GM12878 (cell line): ENCODE measurements around the gene HAPLN2. TPM values are rescaled to one million over a fixed set of nuclear protein-coding genes. Genes with fewer than 3 reads are reported as not detected.

ENCODE experiments used
- ATAC-seq: fragments of 200-7000 bp; cut with Tn5 transposase; 3 replicates; pipeline ENCODE4 v1.9.1; 2020; ENCODE audit warnings: mild to moderate bottlenecking, moderate library complexity
- BruUV-seq: library from RNA; stranded (reverse); fragments of 400-500 nt; replicated peaks from 2 replicates; lab custom pipeline; 2021; lab: Mats Ljungman, UMichigan
- CTCF ChIA-PET: fragments of 300-600 bp; sonication (Branson Sonifier 250); formaldehyde crosslinking; extraction: SDS; loops from one replicate; lab custom pipeline; 2021; ENCODE audit warnings: inconsistent platforms; lab: Yijun Ruan, JAX
- POLR2A ChIA-PET: fragments of 350-600 bp; formaldehyde crosslinking; extraction: SDS; loops from one replicate; lab custom pipeline; 2021; ENCODE audit warnings: inconsistent platforms; lab: Charles Lee
- RAD21 ChIA-PET: fragments of 300-600 bp; sonication (Branson Sonifier 250); formaldehyde crosslinking; loops from one replicate; lab custom pipeline; 2023; ENCODE audit warnings: antibody characterized with exemption; ENCODE audit not compliant: unreplicated experiment; lab: Charles Lee
- SMC1A ChIA-PET: fragments of 300-600 bp; sonication (Branson Sonifier 250); formaldehyde crosslinking; loops from one replicate; lab custom pipeline; 2023; ENCODE audit not compliant: unreplicated experiment, uncharacterized antibody; lab: Charles Lee
- DNase-seq: peaks from one replicate; pipeline ENCODE4 v3.0.0-alpha.2; 2011; ENCODE audit warnings: low read depth, low spot score
- FAIRE-seq: peaks from 3 replicates; lab custom pipeline; 2011; peaks lifted over from hg19 to GRCh38; lab: Jason Lieb, UNC
- H2AFZ ChIP-seq: 2 replicates; pipeline ENCODE4 v1.6.0; 2011; ENCODE audit warnings: low read depth, low read length, control low read depth; ENCODE audit not compliant: control insufficient read depth
- H3K27ac ChIP-seq: 2 replicates; pipeline ENCODE4 v1.5.1; 2011; ENCODE audit warnings: control low read depth; ENCODE audit not compliant: control insufficient read depth, insufficient read depth
- H3K27me3 ChIP-seq, 2 experiments: replicated peaks in 1 of 2; 2 replicates each; pipeline versions ENCODE4 v1.6.0 to v1.6.1; 2011; ENCODE audit warnings: low read length in 1 of 2; ENCODE audit not compliant: control insufficient read depth in 2 of 2, insufficient read depth in 2 of 2
- H3K36me3 ChIP-seq, 2 experiments: 2 replicates each; pipeline ENCODE4 v1.5.1; 2011; ENCODE audit warnings: low read length in 1 of 2; ENCODE audit not compliant: control insufficient read depth in 2 of 2, insufficient read depth in 2 of 2
- H3K4me1 ChIP-seq: 2 replicates; pipeline ENCODE4 v1.6.1; 2011; ENCODE audit warnings: mild to moderate bottlenecking, low read length, moderate library complexity, mixed read lengths; ENCODE audit not compliant: control insufficient read depth, insufficient read depth
- H3K4me2 ChIP-seq: 2 replicates; pipeline ENCODE4 v1.6.0; 2011; ENCODE audit warnings: control low read depth; ENCODE audit not compliant: control insufficient read depth, insufficient read depth
- H3K4me3 ChIP-seq: fragments of 200-600 bp; sonication (generic); 2 replicates; pipeline ENCODE4 v1.5.1; 2016
- H3K79me2 ChIP-seq: 2 replicates; pipeline ENCODE4 v1.6.0; 2011; ENCODE audit warnings: low read length; ENCODE audit not compliant: control insufficient read depth, insufficient read depth
- H3K9ac ChIP-seq: 2 replicates; pipeline ENCODE4 v1.8.0; 2011; ENCODE audit warnings: low read length, control low read depth, mixed read lengths; ENCODE audit not compliant: control insufficient read depth, insufficient read depth
- H3K9me3 ChIP-seq: replicated peaks from 3 replicates; pipeline ENCODE4 v1.5.1; 2011; ENCODE audit warnings: mild to moderate bottlenecking, low read length; ENCODE audit not compliant: control insufficient read depth, insufficient read depth
- H4K20me1 ChIP-seq: 2 replicates; pipeline ENCODE4 v1.6.0; 2011; ENCODE audit not compliant: control insufficient read depth, insufficient read depth
- ATF7 ChIP-seq: fragments of 450-650 bp; IDR thresholded peaks from 2 replicates; pipeline ENCODE4 v1.6.1; 2016; ENCODE audit warnings: low read depth, mild to moderate bottlenecking
- BCL3 ChIP-seq: IDR thresholded peaks from 2 replicates; pipeline ENCODE4 v1.6.1; 2011; ENCODE audit warnings: borderline replicate concordance, low read depth, mild to moderate bottlenecking, moderate library complexity, low read length; ENCODE audit not compliant: insufficient read depth, poor library complexity, severe bottlenecking
- MTA2 ChIP-seq: fragments of 450-650 bp; IDR thresholded peaks from 2 replicates; pipeline ENCODE4 v1.6.1; 2016; ENCODE audit warnings: low read depth, mild to moderate bottlenecking, moderate library complexity
- POLR2AphosphoS2 ChIP-seq: IDR thresholded peaks from 2 replicates; pipeline ENCODE4 v1.6.1; 2011; ENCODE audit warnings: low read depth, mild to moderate bottlenecking, low read length, improper control_type of control experiment, moderate library complexity
- RBBP5 ChIP-seq: fragments of 200-600 bp; sonication (generic); conservative IDR thresholded peaks from 2 replicates; pipeline ENCODE4 v1.6.1; 2016
- ZNF384 ChIP-seq: IDR thresholded peaks from 2 replicates; pipeline ENCODE4 v1.6.1; 2012; ENCODE audit warnings: low read depth, mild to moderate bottlenecking, low read length, improper control_type of control experiment, borderline replicate concordance
- ZNF592 ChIP-seq: fragments of 450-650 bp; IDR thresholded peaks from 2 replicates; pipeline ENCODE4 v1.6.1; 2017; ENCODE audit warnings: mild to moderate bottlenecking, moderate library complexity
- ZNF687 ChIP-seq: fragments of 450-650 bp; IDR thresholded peaks from 2 replicates; pipeline ENCODE4 v1.6.1; 2017; ENCODE audit warnings: mild to moderate bottlenecking, moderate library complexity
- ZSCAN29 ChIP-seq: fragments of 450-650 bp; IDR thresholded peaks from 2 replicates; pipeline ENCODE4 v1.6.1; 2017; ENCODE audit warnings: mild to moderate bottlenecking, moderate library complexity
- WGBS: methylation state at CpG from one replicate; pipeline ENCODE4 v1.1.6; 2016; ENCODE audit warnings: low lambda C conversion rate; ENCODE audit not compliant: insufficient replicate concordance, insufficient coverage; ENCODE audit errors: missing lambda C conversion rate; 5-methylcytosine and 5-hydroxymethylcytosine counted together
- in situ Hi-C: fragments of 300-500 bp; cut with MboI; formaldehyde crosslinking; loops from 9 replicates; pipeline ENCODE4 v1.14.3; 2018; ENCODE audit warnings: mixed read lengths
- intact Hi-C: fragments of 100-400 bp; cut with micrococcal nuclease; formaldehyde crosslinking; loops from one replicate; pipeline ENCODE4 v1.14.2; 2022; ENCODE audit not compliant: unreplicated experiment
- polyA plus RNA-seq, 11 experiments: library from polyadenylated mRNA; depleted of rRNA in 4 of 11; unstranded in 6 of 11; stranded (reverse) in 5 of 11; fragments of >200 nt; fragmentation: Nextera tagmentation in 4 of 11; fragmentation: Illumina TruSeq in 1 of 11; extraction: Ambion mirVana in 4 of 11; extraction: Trizol in 1 of 11; gene quantifications; 1 replicate in 1 of 11; 2 replicates in 10 of 11; pipeline versions ENCODE4 v1.2.1 to v1.2.3, GENCODE V29; 2011 to 2016; ENCODE audit warnings: inconsistent platforms in 2 of 11, missing spikeins in 2 of 11, low read depth in 1 of 11
- total RNA-seq, 4 experiments: library from RNA; depleted of rRNA in 3 of 4; stranded (reverse); fragments of >200 nt in 3 of 4; fragmentation: Illumina TruSeq in 1 of 4; extraction: Trizol in 1 of 4; gene quantifications; 2 replicates each; pipeline versions ENCODE4 v1.2.1 to v1.2.3, GENCODE V29; 2013 to 2021

HAPLN2 gene
- total and polyA plus RNA-seq, 10 of the 15 experiments (the other 5 are each of a cell fraction or from before 2014, with no cell fraction given) = 0.15 to 0.24 TPM; not detected in 8

- no peak for DNase-seq
- no peak overlapping the region for H2AFZ ChIP-seq
- 24% methylated on average over 2 of the region's 2 CpGs for WGBS
- no peaks in the 10 kb centered on the region for H4K20me1 ChIP-seq
- H3K36me3 ChIP-seq = no peaks in the 10 kb centered on the region
- no peaks in the 10 kb centered on the region; a peak in 1 of 4 replicates for H3K27me3 ChIP-seq
- H3K9ac ChIP-seq = no peak overlapping the region
- RAD21 ChIA-PET = no interaction called here
- no peak for FAIRE-seq
- no TSS peak for BruUV-seq
- SMC1A ChIA-PET = interaction anchor here (0.8 to 1.1 kb wide), 3 partner anchors 66 to 100 kb away, joined by 3 read pairs; no protein-coding TSS in a partner anchor
- no peak for ATAC-seq
- no peaks in the 10 kb centered on the region for H3K79me2 ChIP-seq
- H3K4me2 ChIP-seq = no peak overlapping the region
- 0 out of 2 replicates have a peak, but pooled peaks cover 3% of the 10 kb centered on the region for H3K4me1 ChIP-seq
- in situ Hi-C loops = no loop called here
- POLR2A ChIA-PET = no interaction called here
- CTCF ChIA-PET = interaction anchor here (1.2 to 2.8 kb wide), 3 partner anchors 34 to 79 kb away, joined by 3 to 9 read pairs (median 3); no protein-coding TSS in a partner anchor
- H3K27ac ChIP-seq = no peak overlapping the region
- H3K9me3 ChIP-seq = no peaks in the 10 kb centered on the region
- H3K4me3 ChIP-seq = no peak overlapping the region
- no peak for TF ChIP-seq ZNF592
- TF ChIP-seq BCL3 = no peak
- no peak for TF ChIP-seq ZSCAN29
- TF ChIP-seq ZNF687 = no peak
- TF ChIP-seq MTA2 = no peak
- no peak for TF ChIP-seq ATF7
- TF ChIP-seq ZNF384 = no peak
- TF ChIP-seq POLR2AphosphoS2 = no peak
- no peak for TF ChIP-seq RBBP5
- intact Hi-C loops = no loop called here
These were observed 45.1 kb upstream of the HAPLN2 start for GRCh38 chr1:156574039-156574633.
